ENCODE measurements around the gene ZNF786.

DNA sequence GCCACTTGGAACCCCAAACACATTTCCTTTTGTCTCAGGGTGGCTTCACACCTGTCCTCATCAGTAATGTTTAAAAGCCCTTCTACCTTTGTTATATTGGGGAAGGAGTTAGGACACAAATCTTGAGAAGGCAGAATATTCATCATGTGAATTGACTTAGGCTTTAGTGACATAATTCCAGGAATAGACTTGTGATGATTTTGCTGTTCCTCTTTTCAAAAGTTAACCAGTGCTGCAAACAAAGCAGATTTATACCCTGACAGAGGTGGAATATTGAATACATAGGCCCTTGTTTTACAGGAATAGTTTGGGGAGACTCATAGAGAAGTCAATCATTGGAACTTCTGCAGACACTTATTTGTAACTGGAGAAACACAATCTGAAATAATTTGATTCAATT, 27.0 kb downstream of the ZNF786 start:
- TF ChIP-seq, protein P1, sequence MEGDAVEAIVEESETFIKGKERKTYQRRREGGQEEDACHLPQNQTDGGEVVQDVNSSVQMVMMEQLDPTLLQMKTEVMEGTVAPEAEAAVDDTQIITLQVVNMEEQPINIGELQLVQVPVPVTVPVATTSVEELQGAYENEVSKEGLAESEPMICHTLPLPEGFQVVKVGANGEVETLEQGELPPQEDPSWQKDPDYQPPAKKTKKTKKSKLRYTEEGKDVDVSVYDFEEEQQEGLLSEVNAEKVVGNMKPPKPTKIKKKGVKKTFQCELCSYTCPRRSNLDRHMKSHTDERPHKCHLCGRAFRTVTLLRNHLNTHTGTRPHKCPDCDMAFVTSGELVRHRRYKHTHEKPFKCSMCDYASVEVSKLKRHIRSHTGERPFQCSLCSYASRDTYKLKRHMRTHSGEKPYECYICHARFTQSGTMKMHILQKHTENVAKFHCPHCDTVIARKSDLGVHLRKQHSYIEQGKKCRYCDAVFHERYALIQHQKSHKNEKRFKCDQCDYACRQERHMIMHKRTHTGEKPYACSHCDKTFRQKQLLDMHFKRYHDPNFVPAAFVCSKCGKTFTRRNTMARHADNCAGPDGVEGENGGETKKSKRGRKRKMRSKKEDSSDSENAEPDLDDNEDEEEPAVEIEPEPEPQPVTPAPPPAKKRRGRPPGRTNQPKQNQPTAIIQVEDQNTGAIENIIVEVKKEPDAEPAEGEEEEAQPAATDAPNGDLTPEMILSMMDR (IDR thresholded peaks at IDR 0.05), result no peak
- no peak for TF ChIP-seq POLR2A (IDR thresholded peaks at IDR 0.05)

Data from ovary (tissue), 3 donors.